Left ventricle myocardium inferior (tissue), 1 donor: ENCODE data around the gene SNX27. TPM values are rescaled to one million over a fixed set of nuclear protein-coding genes. Genes with fewer than 3 reads are reported as not detected.

ENCODE experiments used
- DNase-seq: peaks from one replicate; pipeline ENCODE4 v3.0.0-alpha.2; 2020
- H3K27ac ChIP-seq: fragments of 200-600 bp; replicated peaks from 2 replicates; pipeline ENCODE4 v1.8.0; 2021
- H3K27me3 ChIP-seq: fragments of 200-600 bp; 2 replicates; pipeline ENCODE4 v1.8.0; 2021; ENCODE audit warnings: low read depth
- H3K36me3 ChIP-seq: fragments of 200-600 bp; 2 replicates; pipeline ENCODE4 v1.8.0; 2021
- H3K4me1 ChIP-seq: fragments of 200-600 bp; 2 replicates; pipeline ENCODE4 v1.8.0; 2021
- H3K4me3 ChIP-seq: fragments of 200-600 bp; 2 replicates; pipeline ENCODE4 v1.8.0; 2021; ENCODE audit warnings: mild to moderate bottlenecking, moderate library complexity
- H3K9me3 ChIP-seq: fragments of 200-600 bp; replicated peaks from 2 replicates; pipeline ENCODE4 v1.8.0; 2021
- CTCF ChIP-seq: fragments of 200-600 bp; IDR thresholded peaks from 2 replicates; pipeline ENCODE4 v1.8.0; 2021; ENCODE audit warnings: antibody characterized with exemption, mild to moderate bottlenecking, borderline replicate concordance
- intact Hi-C: fragments of 100-400 bp; cut with micrococcal nuclease; formaldehyde crosslinking; loops from one replicate; pipeline ENCODE4 v1.11.0; 2022
- total RNA-seq: library from RNA; stranded (reverse); fragmentation: NEBNext Ultra II Directional; extraction: Animal tissue kit (Norgen Biotek cat#: 25700); gene quantifications from one replicate; pipeline ENCODE4 v1.2.1, GENCODE V29; 2021
- donor health status: DM: no; HTN: yes; CAD: no; lungs with severe emphysema.

SNX27 gene
- total RNA-seq, 1 donor from 2014 or later, result 31.8 TPM

GRCh38 chr1:151711951-151712350, 100.1 kb downstream of the SNX27 start:
- TF ChIP-seq CTCF, result no peak
- Histone ChIP-seq H3K4me1 (peaks cover 6% of the 10 kb centered on the region), H3K4me3 (no peak overlapping the region), H3K27ac (no peak overlapping the region), H3K9me3 (no peaks in the 10 kb centered on the region), H3K36me3 (no peaks in the 10 kb centered on the region), H3K27me3 (peaks cover 59% of the 10 kb centered on the region)
- DNase-seq, result no peak
- intact Hi-C loops, result no loop called here

- Histone ChIP-seq H3K27me3 (peaks cover 69% of the 10 kb centered on the region), H3K4me3 (no peak overlapping the region), H3K27ac (no peak overlapping the region), H3K9me3 (no peaks in the 10 kb centered on the region), H3K36me3 (no peaks in the 10 kb centered on the region), H3K4me1 (peaks cover 17% of the 10 kb centered on the region)
- TF ChIP-seq CTCF, result no peak
- intact Hi-C loops, result no loop called here
- DNase-seq, result no peak
Observed at GRCh38 chr1:151713044-151713443, 101.2 kb downstream of the SNX27 start.

GRCh38 chr1:151713874-151714273, 102.0 kb downstream of the SNX27 start:
- peaks cover 69% of the 10 kb centered on the region for H3K27me3 ChIP-seq
- no peak for DNase-seq
- no peaks in the 10 kb centered on the region for H3K36me3 ChIP-seq
- intact Hi-C loops, result no loop called here
- H3K4me1 ChIP-seq, result peaks cover 24% of the 10 kb centered on the region
- no peak overlapping the region for H3K27ac ChIP-seq
- no peak for TF ChIP-seq CTCF
- H3K9me3 ChIP-seq, result no peaks in the 10 kb centered on the region
- H3K4me3 ChIP-seq, result no peak overlapping the region

- no peak for DNase-seq
- no peaks in the 10 kb centered on the region for H3K9me3 ChIP-seq
- H3K27me3 ChIP-seq, result peaks cover 65% of the 10 kb centered on the region
- intact Hi-C loops, result no loop called here
- H3K27ac ChIP-seq, result no peak overlapping the region
- H3K4me1 ChIP-seq, result peaks cover 36% of the 10 kb centered on the region
- no peak for TF ChIP-seq CTCF
- H3K4me3 ChIP-seq, result no peak overlapping the region
- no peaks in the 10 kb centered on the region for H3K36me3 ChIP-seq
Observed at GRCh38 chr1:151714820-151715725, 103.2 kb downstream of the SNX27 start.

- Histone ChIP-seq H3K9me3 (no peaks in the 10 kb centered on the region), H3K4me1 (peaks cover 44% of the 10 kb centered on the region), H3K4me3 (no peak overlapping the region), H3K36me3 (no peaks in the 10 kb centered on the region), H3K27me3 (peaks cover 65% of the 10 kb centered on the region), H3K27ac (no peak overlapping the region)
- TF ChIP-seq CTCF, result no peak
- DNase-seq, result no peak
- intact Hi-C loops, result no loop called here
Observed at GRCh38 chr1:151715726-151716404, 104.0 kb downstream of the SNX27 start.
